ENCODE results near the gene TMEM30A. TPM values are rescaled to one million over a fixed set of nuclear protein-coding genes. Genes with fewer than 3 reads are reported as not detected.

The TMEM30A gene
- 42.0 TPM for polyA plus RNA-seq (2013, experiment 1 of 2)
- 47.5 TPM for polyA plus RNA-seq (2013, experiment 2 of 2)

DNA sequence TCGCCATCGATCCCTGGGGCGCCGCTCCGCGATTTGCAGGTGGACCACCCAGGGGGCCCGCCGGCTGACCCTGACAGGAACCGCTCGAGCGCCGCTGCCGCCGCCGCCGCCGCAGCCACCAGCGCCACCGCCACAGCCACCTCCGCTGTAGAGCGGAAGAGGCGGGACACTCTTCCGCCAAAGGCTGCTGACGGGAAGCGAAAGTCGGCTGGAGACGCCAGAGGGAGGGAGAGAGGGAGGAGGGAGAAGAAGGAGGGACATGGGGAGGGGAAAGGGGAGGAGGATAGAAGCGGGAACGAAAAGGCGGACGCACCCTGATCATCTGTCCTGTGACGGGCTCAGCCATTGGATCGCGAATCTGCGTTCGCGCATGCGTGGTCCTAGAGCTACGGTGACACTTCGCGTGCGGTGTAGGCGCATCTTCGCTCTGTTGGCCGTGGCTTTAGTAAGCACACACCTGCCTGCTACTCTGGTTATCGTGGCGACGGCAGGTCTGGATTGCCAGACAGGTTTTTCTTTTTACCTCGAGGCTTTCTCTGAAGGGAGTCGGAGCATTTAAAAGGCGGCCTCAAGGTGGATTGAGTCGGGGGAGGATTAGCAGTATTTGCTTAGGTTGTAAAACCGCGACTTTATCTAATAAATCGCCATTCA is at the start of gene TMEM30A:
Gene TMEM30A, minus strand, starts transcription at position 161 of the 651 bp plus-strand sequence. Its CDS starts 154 bp downstream, at position 7.
- Histone ChIP-seq H3K4me3 (ENCODE audit: low read length) (peak within 1 kb of the TSS; percentile 94), H3K9me3 (ENCODE audit: insufficient read depth, low read depth, low read length) (no peaks in the 10 kb centered on the region), H3K9ac (ENCODE audit: low read depth, low read length) (peak within 1 kb of the TSS; percentile 73), H3K27me3 (ENCODE audit: insufficient read depth, low read length) (no peaks in the 10 kb centered on the region), H3K4me1 (ENCODE audit: insufficient read depth, low read length) (peaks cover 37% of the 10 kb centered on the region), H3K27ac (ENCODE audit: low read depth, low read length) (peak within 1 kb of the TSS; percentile 85), H3K36me3 (ENCODE audit: insufficient read depth, low read length) (no peaks in the 10 kb centered on the region)
- WGBS = under 1% methylated on average over 55 of the region's 55 CpGs

GRCh38 chr6:75333676-75334200 is 49.1 kb upstream of the TMEM30A start:
- Histone ChIP-seq H3K9ac (ENCODE audit: low read depth, low read length) (peak overlapping the region; percentile 78), H3K9me3 (ENCODE audit: insufficient read depth, low read depth, low read length) (no peaks in the 10 kb centered on the region), H3K4me1 (ENCODE audit: insufficient read depth, low read length) (peaks cover 89% of the 10 kb centered on the region), H3K27me3 (ENCODE audit: insufficient read depth, low read length) (no peaks in the 10 kb centered on the region), H3K4me3 (ENCODE audit: low read length) (peak overlapping the region; percentile 56), H3K27ac (ENCODE audit: low read depth, low read length) (peak overlapping the region; percentile 100), H3K36me3 (ENCODE audit: insufficient read depth, low read length) (no peaks in the 10 kb centered on the region; the same call in 1 of the 2 replicates)
- 15% methylated on average over 2 of the region's 2 CpGs for WGBS

- H3K9me3 ChIP-seq (ENCODE audit: insufficient read depth, low read depth, low read length) = no peaks in the 10 kb centered on the region
- no peak overlapping the region for H3K9ac ChIP-seq (ENCODE audit: low read depth, low read length)
- H3K36me3 ChIP-seq (ENCODE audit: insufficient read depth, low read length) = no peaks in the 10 kb centered on the region
- H3K27ac ChIP-seq (ENCODE audit: low read depth, low read length) = no peak overlapping the region
- H3K4me3 ChIP-seq (ENCODE audit: low read length) = no peak overlapping the region
- WGBS = no CpG with 5 or more reads among the region's 2 CpGs
- H3K4me1 ChIP-seq (ENCODE audit: insufficient read depth, low read length) = peaks cover 78% of the 10 kb centered on the region
- no peaks in the 10 kb centered on the region for H3K27me3 ChIP-seq (ENCODE audit: insufficient read depth, low read length)
Observed at GRCh38 chr6:75331151-75331550, 46.6 kb upstream of the TMEM30A start.

DNA sequence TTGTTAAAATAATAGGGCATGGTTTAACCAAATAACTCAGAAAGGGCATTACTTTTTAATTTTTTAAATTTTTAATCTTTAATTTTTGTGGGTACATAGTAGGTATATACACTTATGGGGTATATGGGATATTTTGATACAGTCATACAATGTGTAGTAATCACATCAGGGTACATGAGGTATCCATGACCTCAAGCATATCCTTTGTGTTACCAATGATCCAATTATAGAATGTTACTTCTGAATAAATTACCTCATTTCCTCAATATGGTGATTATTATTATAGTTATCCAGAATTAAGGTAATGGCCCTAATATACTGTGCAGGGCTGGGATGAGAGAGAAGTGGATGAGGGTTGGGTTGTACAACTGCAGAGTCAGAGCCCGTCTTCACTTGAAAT is 45.1 kb upstream of the TMEM30A start:
- H3K36me3 ChIP-seq (ENCODE audit: insufficient read depth, low read length) = no peaks in the 10 kb centered on the region

DNA sequence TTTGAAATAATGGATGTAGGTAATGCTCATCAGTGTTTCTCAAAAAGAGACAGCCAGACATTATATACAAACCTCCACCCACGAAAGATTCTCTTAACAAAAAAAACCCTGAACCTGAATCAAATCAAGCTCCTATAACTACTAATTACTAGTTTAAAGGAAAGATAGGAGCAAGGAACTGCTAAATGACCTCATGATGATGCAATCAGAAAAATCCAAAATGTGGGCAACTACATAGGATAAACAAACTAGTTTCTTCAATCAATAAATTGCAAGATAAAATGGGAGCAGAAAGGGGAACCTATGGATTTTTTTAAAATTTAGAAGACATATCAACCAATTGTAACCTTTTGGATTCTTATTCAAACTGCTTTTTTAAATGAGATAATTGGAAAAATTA is 43.2 kb upstream of the TMEM30A start:
- Histone ChIP-seq H3K4me1 (ENCODE audit: insufficient read depth, low read length) (peaks cover 45% of the 10 kb centered on the region), H3K27me3 (ENCODE audit: insufficient read depth, low read length) (no peaks in the 10 kb centered on the region), H3K4me3 (ENCODE audit: low read length) (no peak overlapping the region), H3K9ac (ENCODE audit: low read depth, low read length) (no peak overlapping the region), H3K9me3 (ENCODE audit: insufficient read depth, low read depth, low read length) (no peaks in the 10 kb centered on the region), H3K36me3 (ENCODE audit: insufficient read depth, low read length) (no peaks in the 10 kb centered on the region), H3K27ac (ENCODE audit: low read depth, low read length) (no peak overlapping the region)
- WGBS = no CpG with 5 or more reads among the region's 1 CpG

More for the DNA sequence above, 45.1 kb upstream of the TMEM30A start:
- H3K27ac ChIP-seq (ENCODE audit: low read depth, low read length) = no peak overlapping the region
- WGBS = 80% methylated on average over 1 of the region's 1 CpG
- H3K9ac ChIP-seq (ENCODE audit: low read depth, low read length) = no peak overlapping the region
- no peaks in the 10 kb centered on the region for H3K9me3 ChIP-seq (ENCODE audit: insufficient read depth, low read depth, low read length)
- no peaks in the 10 kb centered on the region for H3K27me3 ChIP-seq (ENCODE audit: insufficient read depth, low read length)
- H3K4me1 ChIP-seq (ENCODE audit: insufficient read depth, low read length) = peaks cover 63% of the 10 kb centered on the region
- no peak overlapping the region for H3K4me3 ChIP-seq (ENCODE audit: low read length)

DNA sequence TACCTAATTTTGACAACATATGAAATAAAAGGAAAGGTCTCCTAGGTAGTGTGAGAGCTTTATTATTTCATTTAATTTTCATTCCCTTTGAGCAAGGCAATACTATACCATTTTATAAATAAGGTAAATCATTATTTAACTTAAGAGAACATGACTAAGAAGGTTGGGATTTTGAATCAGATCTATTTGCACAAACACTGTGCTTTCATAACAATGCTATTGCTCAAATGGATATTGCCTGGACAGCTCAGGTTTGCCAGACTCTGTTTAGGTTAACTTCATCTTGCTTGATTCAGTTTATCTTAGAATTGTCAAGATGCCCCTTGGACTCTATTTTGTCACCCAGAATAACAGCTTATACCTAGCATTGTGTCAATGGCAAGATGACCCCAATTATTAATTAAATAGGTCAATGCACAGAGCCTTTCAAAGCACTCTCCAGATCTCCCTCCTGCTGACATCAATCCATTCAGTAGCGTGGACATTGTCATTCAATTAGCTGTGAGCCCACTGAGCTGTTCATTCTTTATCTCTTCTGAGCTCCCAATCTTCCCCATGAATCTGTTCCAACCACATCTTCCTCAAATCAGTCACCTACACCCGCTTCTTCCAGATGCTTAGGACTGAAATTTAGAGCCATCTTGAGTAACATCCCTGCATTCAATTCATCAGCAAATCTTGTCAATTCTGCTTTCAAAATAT is 42.1 kb upstream of the TMEM30A start:
- Histone ChIP-seq H3K27ac (ENCODE audit: low read depth, low read length) (no peak overlapping the region), H3K36me3 (ENCODE audit: insufficient read depth, low read length) (no peaks in the 10 kb centered on the region), H3K27me3 (ENCODE audit: insufficient read depth, low read length) (no peaks in the 10 kb centered on the region), H3K9me3 (ENCODE audit: insufficient read depth, low read depth, low read length) (no peaks in the 10 kb centered on the region), H3K9ac (ENCODE audit: low read depth, low read length) (no peak overlapping the region), H3K4me1 (ENCODE audit: insufficient read depth, low read length) (peaks cover 35% of the 10 kb centered on the region), H3K4me3 (ENCODE audit: low read length) (no peak overlapping the region)
- 45% methylated on average over 2 of the region's 2 CpGs for WGBS

- Histone ChIP-seq H3K27ac (ENCODE audit: low read depth, low read length) (no peak overlapping the region), H3K9me3 (ENCODE audit: insufficient read depth, low read depth, low read length) (0 out of 2 replicates have a peak, but pooled peaks cover 3% of the 10 kb centered on the region), H3K4me3 (ENCODE audit: low read length) (no peak overlapping the region), H3K27me3 (ENCODE audit: insufficient read depth, low read length) (no peaks in the 10 kb centered on the region), H3K4me1 (ENCODE audit: insufficient read depth, low read length) (peaks cover 9% of the 10 kb centered on the region), H3K9ac (ENCODE audit: low read depth, low read length) (no peak overlapping the region), H3K36me3 (ENCODE audit: insufficient read depth, low read length) (0 out of 2 replicates have a peak, but pooled peaks cover 5% of the 10 kb centered on the region)
- 49% methylated on average over 2 of the region's 2 CpGs for WGBS
Observed at GRCh38 chr6:75318900-75319299, 34.3 kb upstream of the TMEM30A start.

- Histone ChIP-seq H3K27ac (ENCODE audit: low read depth, low read length) (0 out of 2 replicates have a peak overlapping the region, but pooled peaks have one; percentile 17), H3K27me3 (ENCODE audit: insufficient read depth, low read length) (no peaks in the 10 kb centered on the region), H3K4me3 (ENCODE audit: low read length) (no peak overlapping the region), H3K36me3 (ENCODE audit: insufficient read depth, low read length) (0 out of 2 replicates have a peak, but pooled peaks cover 5% of the 10 kb centered on the region), H3K4me1 (ENCODE audit: insufficient read depth, low read length) (peaks cover 9% of the 10 kb centered on the region), H3K9me3 (ENCODE audit: insufficient read depth, low read depth, low read length) (0 out of 2 replicates have a peak, but pooled peaks cover 3% of the 10 kb centered on the region), H3K9ac (ENCODE audit: low read depth, low read length) (no peak overlapping the region)
- WGBS = 66% methylated on average over 4 of the region's 4 CpGs
Observed at GRCh38 chr6:75317503-75318206, 33.1 kb upstream of the TMEM30A start.

DNA sequence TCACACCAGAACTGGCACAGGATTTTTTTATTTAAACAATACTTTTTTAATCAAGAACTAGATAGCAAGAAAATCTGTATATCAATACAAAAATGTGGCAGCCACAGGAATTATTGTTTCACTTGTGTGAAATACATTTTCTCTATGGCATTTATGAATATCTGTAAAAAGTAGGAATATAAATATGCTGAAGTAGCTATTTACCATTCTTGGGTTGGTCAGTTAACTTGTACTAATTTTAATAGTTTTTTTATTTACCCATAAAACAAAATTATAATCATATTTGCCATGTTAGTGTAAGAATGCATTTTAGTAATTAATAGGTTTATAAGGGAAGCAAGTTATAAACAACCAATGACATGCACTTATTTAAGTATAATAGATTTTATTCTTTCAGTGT is 31.4 kb upstream of the TMEM30A start:
- H3K4me1 ChIP-seq (ENCODE audit: insufficient read depth, low read length) = peaks cover 9% of the 10 kb centered on the region
- H3K4me3 ChIP-seq (ENCODE audit: low read length) = no peak overlapping the region
- H3K27ac ChIP-seq (ENCODE audit: low read depth, low read length) = no peak overlapping the region
- H3K9ac ChIP-seq (ENCODE audit: low read depth, low read length) = no peak overlapping the region
- 0 out of 2 replicates have a peak, but pooled peaks cover 3% of the 10 kb centered on the region for H3K9me3 ChIP-seq (ENCODE audit: insufficient read depth, low read depth, low read length)
- 0 out of 2 replicates have a peak, but pooled peaks cover 5% of the 10 kb centered on the region for H3K36me3 ChIP-seq (ENCODE audit: insufficient read depth, low read length)
- H3K27me3 ChIP-seq (ENCODE audit: insufficient read depth, low read length) = no peaks in the 10 kb centered on the region

- peaks cover 15% of the 10 kb centered on the region for H3K4me1 ChIP-seq (ENCODE audit: insufficient read depth, low read length)
- WGBS = 57% methylated on average over 11 of the region's 11 CpGs
- no peaks in the 10 kb centered on the region for H3K27me3 ChIP-seq (ENCODE audit: insufficient read depth, low read length)
- no peak overlapping the region for H3K9ac ChIP-seq (ENCODE audit: low read depth, low read length)
- H3K9me3 ChIP-seq (ENCODE audit: insufficient read depth, low read depth, low read length) = no peaks in the 10 kb centered on the region
- no peak overlapping the region for H3K4me3 ChIP-seq (ENCODE audit: low read length)
- no peaks in the 10 kb centered on the region for H3K36me3 ChIP-seq (ENCODE audit: insufficient read depth, low read length)
- no peak overlapping the region for H3K27ac ChIP-seq (ENCODE audit: low read depth, low read length)
Observed at GRCh38 chr6:75308250-75308988, 23.8 kb upstream of the TMEM30A start.
